Measurements from ENCODE around the gene TFEB. TPM values are rescaled to one million over a fixed set of nuclear protein-coding genes. Genes with fewer than 3 reads are reported as not detected.

TFEB gene
- total and polyA plus RNA-seq, 10 of the 15 experiments (the other 5 are each of a cell fraction or from before 2014, with no cell fraction given): 0.84 to 108 (median 60.8) TPM

- TF ChIP-seq MAX (IDR thresholded peaks at IDR 0.05; ENCODE audit: low read depth, low read length) (no peak; the same call in 1 of the 2 replicates), CEBPB (IDR thresholded peaks at IDR 0.05; ENCODE audit: borderline replicate concordance in 1 of 2, low read depth in 2 of 2, low read length in 2 of 2) (peak in 1 of 2 experiments; percentile 90; a peak in 2 of 4 replicates), CREM (IDR thresholded peaks at IDR 0.05; ENCODE audit: low read depth) (peak; percentile 76; the same call in 1 of the 2 replicates), MEF2A (IDR thresholded peaks at IDR 0.05; ENCODE audit: insufficient read depth, low read depth, low read length) (peak; percentile 60; the same call in 1 of the 2 replicates), TCF12 (IDR thresholded peaks at IDR 0.05; ENCODE audit: low read depth, low read length) (peak; percentile 98), TBL1XR1 (IDR thresholded peaks at IDR 0.05; ENCODE audit: low read depth, low read length) (peak; percentile 83; the same call in 1 of the 2 replicates), EGR1 (IDR thresholded peaks at IDR 0.05; ENCODE audit: borderline replicate concordance in 1 of 2, low read depth in 2 of 2, low read length in 2 of 2) (peak in 1 of 2 experiments; percentile 21; a peak in 1 of 3 replicates), BRCA1 (IDR thresholded peaks at IDR 0.05; ENCODE audit: low read depth, low read length) (no peak), ATF3 (IDR thresholded peaks at IDR 0.05; ENCODE audit: borderline replicate concordance, extremely low read depth, low read depth, low read length) (no peak), MEF2B (IDR thresholded peaks at IDR 0.05; ENCODE audit: partially characterized antibody, poor library complexity, severe bottlenecking) (peak; percentile 100), EED (IDR thresholded peaks at IDR 0.05; ENCODE audit: low read depth) (peak; percentile 92), NKRF (conservative IDR thresholded peaks at IDR 0.05) (peak; percentile 62; the same call in 1 of the 2 replicates), MYB (IDR thresholded peaks at IDR 0.05; ENCODE audit: borderline replicate concordance, low read depth, low read length) (no peak; the same call in 1 of the 2 replicates), RAD21 (IDR thresholded peaks at IDR 0.05; ENCODE audit: insufficient read depth, low read depth, low read length) (no peak; the same call in 1 of the 2 replicates), ESRRA (IDR thresholded peaks at IDR 0.05; ENCODE audit: low read length) (no peak), MTA2 (IDR thresholded peaks at IDR 0.05; ENCODE audit: low read depth) (peak; percentile 74), SMC3 (IDR thresholded peaks at IDR 0.05; ENCODE audit: borderline replicate concordance, low read length) (peak; percentile 33; the same call in 1 of the 2 replicates), ZBED1 (IDR thresholded peaks at IDR 0.05; ENCODE audit: borderline replicate concordance) (peak; percentile 76; the same call in 1 of the 2 replicates), RELA (IDR thresholded peaks at IDR 0.05; ENCODE audit: borderline replicate concordance, partially characterized antibody) (no peak), MLLT1 (IDR thresholded peaks at IDR 0.05) (peak; percentile 86; the same call in 1 of the 2 replicates), BACH1 (IDR thresholded peaks at IDR 0.05; ENCODE audit: borderline replicate concordance) (peak; percentile 77; the same call in 1 of the 2 replicates), NBN (IDR thresholded peaks at IDR 0.05) (peak; percentile 87), RUNX3 (IDR thresholded peaks at IDR 0.05; ENCODE audit: low read length) (peak; percentile 86), EZH2 (IDR thresholded peaks at IDR 0.05; ENCODE audit: borderline replicate concordance, control insufficient read depth, low read depth, low read length) (no peak), ZNF24 (IDR thresholded peaks at IDR 0.05) (peak; percentile 49; the same call in 1 of the 2 replicates), NR2C2 (IDR thresholded peaks at IDR 0.05; ENCODE audit: borderline replicate concordance, control insufficient read depth, insufficient read length, low read depth) (no peak), IKZF1 (conservative IDR thresholded peaks at IDR 0.05) (peak; percentile 98), SMAD5 (IDR thresholded peaks at IDR 0.05; ENCODE audit: low read depth) (peak; percentile 11; the same call in 1 of the 2 replicates)
Observed at GRCh38 chr6:41723530-41724227, 11.7 kb downstream of the TFEB start (continued).

Measured in GM12878 (cell line).